Ishikawa (cell line): ENCODE results near the gene RBM5.

Experiments
- CEBPB ChIP-seq: IDR thresholded peaks from 2 replicates; pipeline ENCODE4 v1.6.1; 2012
- CREB1 ChIP-seq: IDR thresholded peaks from 2 replicates; pipeline ENCODE4 v1.6.1; 2012; ENCODE audit warnings: low read depth
- EGR1 ChIP-seq: IDR thresholded peaks from 2 replicates; pipeline ENCODE4 v1.6.1; 2012
- EP300 ChIP-seq: IDR thresholded peaks from 2 replicates; pipeline ENCODE4 v1.6.1; 2012; ENCODE audit warnings: borderline replicate concordance
- NFIC ChIP-seq: IDR thresholded peaks from 2 replicates; pipeline ENCODE4 v1.6.1; 2012
- RAD21 ChIP-seq: IDR thresholded peaks from 2 replicates; pipeline ENCODE4 v1.6.1; 2012; ENCODE audit warnings: low read depth
- TAF1 ChIP-seq: IDR thresholded peaks from 2 replicates; pipeline ENCODE4 v1.6.1; 2012; ENCODE audit warnings: low read depth, mild to moderate bottlenecking
- TEAD4 ChIP-seq: IDR thresholded peaks from 2 replicates; pipeline ENCODE4 v1.6.1; 2012
- YY1 ChIP-seq: IDR thresholded peaks from 2 replicates; pipeline ENCODE4 v1.6.1; 2012; ENCODE audit warnings: low read depth
- ZBTB7A ChIP-seq: IDR thresholded peaks from 2 replicates; pipeline ENCODE4 v1.6.1; 2012; ENCODE audit warnings: low read depth
- TF ChIP-seq, protein P1 (sequence below): IDR thresholded peaks from 2 replicates; pipeline ENCODE4 v1.6.1; 2012
- TF ChIP-seq, protein P2 (sequence below): IDR thresholded peaks from 2 replicates; pipeline ENCODE4 v1.6.1; 2012
- TF ChIP-seq, protein P3 (sequence below): IDR thresholded peaks from 2 replicates; pipeline ENCODE4 v1.6.1; 2012; ENCODE audit warnings: low read depth, mild to moderate bottlenecking

DNA sequence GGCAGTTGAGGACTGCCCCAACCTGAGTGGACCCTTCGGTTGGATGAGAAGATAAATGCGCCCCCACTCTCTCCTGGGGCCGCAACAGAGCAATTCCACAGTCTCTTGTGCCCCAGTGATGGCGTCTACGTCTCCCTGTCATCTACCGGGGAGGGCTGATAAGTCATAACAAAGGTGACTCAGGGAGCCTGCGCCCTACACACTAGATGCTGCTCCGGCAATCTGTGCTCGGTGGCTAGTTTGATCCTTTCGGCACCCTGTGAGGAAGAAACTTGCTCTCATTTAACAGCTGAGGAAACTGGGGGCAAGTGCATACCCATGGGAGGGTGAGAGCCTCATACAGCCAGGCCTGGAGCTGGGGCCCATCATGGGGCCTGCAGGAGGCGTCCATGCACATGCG lies 52.3 kb downstream of the RBM5 start:
- no peak for TF ChIP-seq RAD21
- TF ChIP-seq, protein P1, sequence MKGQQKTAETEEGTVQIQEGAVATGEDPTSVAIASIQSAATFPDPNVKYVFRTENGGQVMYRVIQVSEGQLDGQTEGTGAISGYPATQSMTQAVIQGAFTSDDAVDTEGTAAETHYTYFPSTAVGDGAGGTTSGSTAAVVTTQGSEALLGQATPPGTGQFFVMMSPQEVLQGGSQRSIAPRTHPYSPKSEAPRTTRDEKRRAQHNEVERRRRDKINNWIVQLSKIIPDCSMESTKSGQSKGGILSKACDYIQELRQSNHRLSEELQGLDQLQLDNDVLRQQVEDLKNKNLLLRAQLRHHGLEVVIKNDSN: no peak
- TF ChIP-seq EP300: no peak
- TF ChIP-seq, protein P2, sequence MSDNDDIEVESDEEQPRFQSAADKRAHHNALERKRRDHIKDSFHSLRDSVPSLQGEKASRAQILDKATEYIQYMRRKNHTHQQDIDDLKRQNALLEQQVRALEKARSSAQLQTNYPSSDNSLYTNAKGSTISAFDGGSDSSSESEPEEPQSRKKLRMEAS: no peak
- TF ChIP-seq, protein P3, sequence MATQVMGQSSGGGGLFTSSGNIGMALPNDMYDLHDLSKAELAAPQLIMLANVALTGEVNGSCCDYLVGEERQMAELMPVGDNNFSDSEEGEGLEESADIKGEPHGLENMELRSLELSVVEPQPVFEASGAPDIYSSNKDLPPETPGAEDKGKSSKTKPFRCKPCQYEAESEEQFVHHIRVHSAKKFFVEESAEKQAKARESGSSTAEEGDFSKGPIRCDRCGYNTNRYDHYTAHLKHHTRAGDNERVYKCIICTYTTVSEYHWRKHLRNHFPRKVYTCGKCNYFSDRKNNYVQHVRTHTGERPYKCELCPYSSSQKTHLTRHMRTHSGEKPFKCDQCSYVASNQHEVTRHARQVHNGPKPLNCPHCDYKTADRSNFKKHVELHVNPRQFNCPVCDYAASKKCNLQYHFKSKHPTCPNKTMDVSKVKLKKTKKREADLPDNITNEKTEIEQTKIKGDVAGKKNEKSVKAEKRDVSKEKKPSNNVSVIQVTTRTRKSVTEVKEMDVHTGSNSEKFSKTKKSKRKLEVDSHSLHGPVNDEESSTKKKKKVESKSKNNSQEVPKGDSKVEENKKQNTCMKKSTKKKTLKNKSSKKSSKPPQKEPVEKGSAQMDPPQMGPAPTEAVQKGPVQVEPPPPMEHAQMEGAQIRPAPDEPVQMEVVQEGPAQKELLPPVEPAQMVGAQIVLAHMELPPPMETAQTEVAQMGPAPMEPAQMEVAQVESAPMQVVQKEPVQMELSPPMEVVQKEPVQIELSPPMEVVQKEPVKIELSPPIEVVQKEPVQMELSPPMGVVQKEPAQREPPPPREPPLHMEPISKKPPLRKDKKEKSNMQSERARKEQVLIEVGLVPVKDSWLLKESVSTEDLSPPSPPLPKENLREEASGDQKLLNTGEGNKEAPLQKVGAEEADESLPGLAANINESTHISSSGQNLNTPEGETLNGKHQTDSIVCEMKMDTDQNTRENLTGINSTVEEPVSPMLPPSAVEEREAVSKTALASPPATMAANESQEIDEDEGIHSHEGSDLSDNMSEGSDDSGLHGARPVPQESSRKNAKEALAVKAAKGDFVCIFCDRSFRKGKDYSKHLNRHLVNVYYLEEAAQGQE: no peak
- TF ChIP-seq TAF1: no peak
- no peak for TF ChIP-seq CEBPB
- TF ChIP-seq CREB1: no peak
- no peak for TF ChIP-seq NFIC
- no peak for TF ChIP-seq EGR1
- no peak for TF ChIP-seq ZBTB7A
- TF ChIP-seq TEAD4: no peak
- no peak for TF ChIP-seq YY1
